ENCODE results near the gene TASOR2. TPM values are rescaled to one million over a fixed set of nuclear protein-coding genes. Genes with fewer than 3 reads are reported as not detected.

The TASOR2 gene
- total RNA-seq, 1 donor from 2014 or later, result 60.1 TPM

DNA sequence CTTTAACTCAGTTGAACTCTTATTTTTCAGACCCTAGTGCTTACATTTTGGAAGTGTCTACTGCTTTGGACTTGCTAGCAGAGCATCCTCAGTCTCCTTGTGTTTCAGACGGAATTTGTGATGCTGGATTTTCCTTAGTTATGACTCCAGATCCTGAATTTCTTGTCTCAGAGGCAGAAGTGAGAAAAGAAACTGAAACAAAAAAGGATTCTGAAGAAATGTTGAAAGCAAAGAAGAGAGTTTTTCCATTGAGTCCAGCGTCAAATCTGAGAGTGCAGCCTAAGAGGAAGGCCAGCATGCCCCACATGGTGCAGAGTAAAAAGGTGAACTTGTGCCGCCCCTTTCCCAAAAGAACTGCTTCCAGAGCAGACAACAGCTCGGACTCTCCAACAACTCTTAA is 46.1 kb downstream of the TASOR2 start:
- no peaks in the 10 kb centered on the region for H3K27me3 ChIP-seq (ENCODE audit: control insufficient read depth, insufficient read depth, low read length)
- no peak for DNase-seq (ENCODE audit: low read depth)
- TF ChIP-seq CTCF (IDR thresholded peaks at IDR 0.05; ENCODE audit: insufficient read depth, low read length, poor library complexity, severe bottlenecking), result no peak
- no peak overlapping the region for H3K4me3 ChIP-seq (ENCODE audit: low read depth, low read length)
- no peaks in the 10 kb centered on the region for H3K36me3 ChIP-seq (ENCODE audit: control insufficient read depth, insufficient read depth, low read length)

DNA sequence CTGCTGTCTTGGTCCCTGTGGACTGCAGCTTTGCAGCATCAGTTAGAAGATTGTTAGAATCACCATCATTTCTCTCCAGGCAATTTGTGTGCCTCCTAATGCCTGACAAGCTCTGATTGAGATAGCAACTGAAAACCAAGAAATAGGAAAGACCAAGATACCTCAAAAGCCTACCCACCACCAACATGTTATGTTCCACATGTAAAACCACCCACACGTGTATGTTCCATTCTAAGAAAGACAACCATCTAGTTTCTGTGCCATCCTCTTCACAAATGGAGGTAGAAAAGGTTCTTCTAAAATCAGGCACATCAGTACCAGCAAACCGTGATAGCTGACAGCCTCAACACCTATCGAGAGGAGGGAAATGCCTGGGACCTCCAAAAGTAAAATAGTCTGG is 46.9 kb downstream of the TASOR2 start:
- Histone ChIP-seq H3K27me3 (ENCODE audit: control insufficient read depth, insufficient read depth, low read length) (no peaks in the 10 kb centered on the region), H3K36me3 (ENCODE audit: control insufficient read depth, insufficient read depth, low read length) (no peaks in the 10 kb centered on the region), H3K4me3 (ENCODE audit: low read depth, low read length) (no peak overlapping the region)
- no peak for DNase-seq (ENCODE audit: low read depth)
- TF ChIP-seq CTCF (IDR thresholded peaks at IDR 0.05; ENCODE audit: insufficient read depth, low read length, poor library complexity, severe bottlenecking), result no peak

DNA sequence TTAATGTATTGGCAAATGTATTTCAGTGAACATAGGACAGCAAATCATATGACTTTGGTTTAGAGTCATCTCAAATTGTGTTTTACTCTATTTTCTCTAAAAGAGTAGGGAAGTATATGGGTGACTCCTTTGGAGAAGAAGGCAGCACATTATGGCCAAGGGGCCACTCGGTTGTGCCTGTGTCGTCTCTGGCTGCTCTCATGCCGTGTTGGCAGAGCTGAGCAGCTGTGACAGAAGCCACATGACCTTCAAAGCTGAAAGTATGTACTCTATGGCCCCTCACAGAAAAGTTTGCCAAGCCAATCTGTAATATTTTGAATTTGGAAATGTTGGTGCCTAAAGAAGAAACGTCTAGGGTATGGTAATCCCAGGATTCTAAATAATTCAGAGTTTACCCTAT is 47.5 kb downstream of the TASOR2 start:
- no peaks in the 10 kb centered on the region for H3K36me3 ChIP-seq (ENCODE audit: control insufficient read depth, insufficient read depth, low read length)
- H3K27me3 ChIP-seq (ENCODE audit: control insufficient read depth, insufficient read depth, low read length), result no peaks in the 10 kb centered on the region
- TF ChIP-seq CTCF (IDR thresholded peaks at IDR 0.05; ENCODE audit: insufficient read depth, low read length, poor library complexity, severe bottlenecking), result no peak
- no peak for DNase-seq (ENCODE audit: low read depth)
- H3K4me3 ChIP-seq (ENCODE audit: low read depth, low read length), result no peak overlapping the region

Other genes with a start within 250 kb of the TASOR2 start
- gene CALML5, start 185.3 kb upstream of the TASOR2 start, total RNA-seq, result 0.34 TPM in 1 of 2 replicates, not detected in the other
- not detected in 2 replicates for gene CALML3, start 159.9 kb upstream of the TASOR2 start, total RNA-seq
- 17.3 and 22.4 TPM in 2 replicates for gene ASB13, start 18.2 kb upstream of the TASOR2 start, total RNA-seq
- gene GDI2, start 128.6 kb downstream of the TASOR2 start, total RNA-seq, result 328 and 358 TPM in 2 replicates
- gene ANKRD16, start 205.1 kb downstream of the TASOR2 start, total RNA-seq, result 7.0 and 7.9 TPM in 2 replicates
- 54.9 and 65.8 TPM in 2 replicates for gene FBH1, start 205.4 kb downstream of the TASOR2 start, total RNA-seq

Measured in kidney epithelial cell (primary cell).